Activated naive CD4-positive, alpha-beta T cell treated with anti-CD3 and anti-CD28 coated beads, Interleukin-2, amount 50 U/mL, for 24 hours (primary cell): ENCODE measurements around the gene DOCK3.
"Not testable (repeated sequence)": the region's sequence is repeated elsewhere in the genome, so short reads cannot be mapped to it uniquely, and the experiment has no call there.

Source experiments
- H3K27ac Mint-ChIP-seq: one replicate; pipeline ENCODE4 v1.8.0; 2021; ENCODE audit warnings: mild to moderate bottlenecking, mixed read lengths
- H3K27me3 Mint-ChIP-seq: one replicate; pipeline ENCODE4 v1.8.0; 2021; ENCODE audit warnings: mixed read lengths
- H3K36me3 Mint-ChIP-seq: one replicate; pipeline ENCODE4 v1.8.0; 2021; ENCODE audit warnings: mixed read lengths
- H3K4me1 Mint-ChIP-seq: one replicate; pipeline ENCODE4 v1.8.0; 2021; ENCODE audit warnings: mixed read lengths
- H3K4me3 Mint-ChIP-seq: one replicate; pipeline ENCODE4 v1.8.0; 2021; ENCODE audit warnings: mild to moderate bottlenecking, mixed read lengths
- H3K9me3 Mint-ChIP-seq: one replicate; pipeline ENCODE4 v1.8.0; 2021; ENCODE audit warnings: mixed read lengths

Gene DOCK3

GRCh38 chr3:50850639-50851511, 176.1 kb downstream of the DOCK3 start:
- Mint-ChIP-seq H3K27me3 (peaks cover 2% of the 10 kb centered on the region), H3K27ac (no peak overlapping the region), H3K4me3 (no peak overlapping the region), H3K9me3 (peaks cover 11% of the 10 kb centered on the region), H3K36me3 (peaks cover 3% of the 10 kb centered on the region), H3K4me1 (no peaks in the 10 kb centered on the region)

- peaks cover 8% of the 10 kb centered on the region for H3K9me3 Mint-ChIP-seq
- H3K36me3 Mint-ChIP-seq = no peaks in the 10 kb centered on the region
- H3K27me3 Mint-ChIP-seq = peaks cover 1% of the 10 kb centered on the region
- no peak overlapping the region for H3K27ac Mint-ChIP-seq
- no peak overlapping the region for H3K4me3 Mint-ChIP-seq
- no peaks in the 10 kb centered on the region for H3K4me1 Mint-ChIP-seq
Observed at GRCh38 chr3:50853936-50854335, 179.2 kb downstream of the DOCK3 start.

DNA sequence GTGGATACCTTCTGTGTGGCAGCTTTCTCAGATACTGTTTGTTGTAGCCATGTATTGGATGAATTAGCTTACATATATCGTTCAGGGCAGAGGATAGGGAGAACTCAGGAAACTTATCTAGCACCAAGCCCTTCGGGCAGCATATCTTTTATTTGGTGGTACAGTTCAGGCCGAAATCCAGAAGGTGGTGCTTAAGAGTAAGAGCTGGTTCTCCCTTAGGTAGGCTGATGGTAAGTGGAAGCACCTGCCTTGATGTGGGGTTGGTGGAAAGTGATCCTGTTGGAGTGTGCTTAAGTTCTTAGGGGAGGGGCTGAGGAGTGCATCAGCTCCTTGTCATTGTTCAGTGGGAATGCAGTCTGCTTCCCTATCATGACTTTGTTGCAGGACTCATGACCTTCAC, 187.5 kb downstream of the DOCK3 start:
- Mint-ChIP-seq H3K4me1 (no peaks in the 10 kb centered on the region), H3K9me3 (peaks cover 14% of the 10 kb centered on the region), H3K4me3 (no peak overlapping the region), H3K36me3 (no peaks in the 10 kb centered on the region), H3K27ac (no peak overlapping the region), H3K27me3 (peaks cover 3% of the 10 kb centered on the region)

DNA sequence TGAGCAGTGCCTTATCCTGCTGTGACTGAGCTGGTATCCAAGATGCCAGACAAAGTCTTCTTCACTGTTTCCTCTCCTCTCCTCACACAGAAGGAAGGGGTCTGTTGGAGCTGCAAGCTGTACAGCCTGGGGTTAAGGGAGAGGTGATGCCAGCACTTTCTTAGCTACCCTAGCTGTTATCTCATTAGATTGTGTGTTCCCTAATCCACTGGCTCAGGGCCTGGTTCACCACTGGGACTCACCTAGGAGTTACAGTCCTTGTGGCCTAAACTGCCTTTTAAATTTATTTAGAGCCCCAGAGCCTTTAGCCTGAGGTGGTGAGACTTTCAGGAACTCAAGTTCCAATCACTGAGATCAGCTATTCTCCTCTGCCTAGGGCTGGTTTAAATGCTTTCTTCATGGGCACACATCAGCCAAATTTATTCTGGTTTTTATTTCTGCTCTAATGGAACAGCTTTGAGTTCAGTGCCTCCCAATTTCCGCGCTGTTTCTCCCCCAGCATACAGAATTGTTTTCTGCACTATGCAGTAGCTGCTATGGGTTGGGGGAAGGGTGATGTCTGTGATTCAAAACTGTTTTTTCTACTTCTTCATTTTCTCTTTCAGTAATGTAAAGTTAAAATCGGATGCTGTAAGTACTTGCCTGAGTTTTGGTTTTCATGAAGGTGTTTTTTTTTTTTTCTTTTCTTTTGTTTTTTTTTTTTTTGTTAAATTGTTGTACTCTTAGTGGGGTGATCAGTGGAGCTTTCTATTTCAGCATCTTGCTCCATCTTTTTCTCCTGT, 198.8 kb downstream of the DOCK3 start:
- no peak overlapping the region for H3K27ac Mint-ChIP-seq
- H3K9me3 Mint-ChIP-seq = peaks cover 13% of the 10 kb centered on the region
- peaks cover 6% of the 10 kb centered on the region for H3K36me3 Mint-ChIP-seq
- no peaks in the 10 kb centered on the region for H3K4me1 Mint-ChIP-seq
- H3K4me3 Mint-ChIP-seq = no peak overlapping the region
- peaks cover 15% of the 10 kb centered on the region for H3K27me3 Mint-ChIP-seq

DNA sequence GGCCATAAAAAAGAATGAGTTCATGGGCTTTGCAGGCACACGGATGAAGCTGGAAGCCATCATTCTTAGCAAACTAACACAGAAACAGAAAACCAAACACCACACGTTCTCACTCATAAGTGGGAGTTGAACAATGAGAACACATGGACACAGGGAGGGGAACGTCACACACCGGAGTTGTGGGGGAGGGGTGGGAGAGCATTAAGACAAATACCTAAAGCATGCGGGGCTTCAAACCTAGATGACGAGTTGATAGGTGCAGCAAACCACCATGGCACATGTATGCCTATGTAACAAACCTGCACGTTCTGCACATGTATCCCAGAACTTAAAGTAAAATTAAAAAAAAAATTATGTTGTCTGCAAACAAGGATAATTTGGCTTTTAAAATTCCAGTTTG, 200.1 kb downstream of the DOCK3 start:
- H3K27ac Mint-ChIP-seq, H3K4me1 Mint-ChIP-seq, H3K4me3 Mint-ChIP-seq, H3K36me3 Mint-ChIP-seq: not testable (repeated sequence)
- Mint-ChIP-seq H3K27me3 (peaks cover 15% of the 10 kb centered on the region), H3K9me3 (peaks cover 13% of the 10 kb centered on the region)

DNA sequence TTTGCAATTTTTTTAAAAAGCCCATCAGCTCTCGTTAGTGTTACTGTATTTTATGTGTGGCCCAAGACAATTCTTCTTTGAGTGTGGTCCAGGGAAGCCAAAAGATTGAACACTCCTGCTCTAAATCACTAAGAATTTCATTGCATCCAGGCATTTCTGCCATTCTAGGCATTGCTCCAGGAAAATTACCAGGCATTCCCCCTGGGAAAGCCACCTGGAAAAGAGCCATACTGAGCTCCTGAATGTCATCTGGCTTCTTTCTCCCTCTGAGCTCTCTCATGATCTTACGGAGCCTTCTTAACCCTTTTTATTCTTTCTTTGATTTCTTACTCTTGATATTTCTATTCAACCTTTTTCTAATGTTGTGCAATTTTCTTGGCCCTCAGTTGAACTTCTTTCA, 202.2 kb downstream of the DOCK3 start:
- Mint-ChIP-seq H3K4me1 (no peaks in the 10 kb centered on the region), H3K27me3 (peaks cover 11% of the 10 kb centered on the region), H3K27ac (no peak overlapping the region), H3K4me3 (no peak overlapping the region), H3K36me3 (peaks cover 1% of the 10 kb centered on the region), H3K9me3 (peaks cover under 1% of the 10 kb centered on the region)

DNA sequence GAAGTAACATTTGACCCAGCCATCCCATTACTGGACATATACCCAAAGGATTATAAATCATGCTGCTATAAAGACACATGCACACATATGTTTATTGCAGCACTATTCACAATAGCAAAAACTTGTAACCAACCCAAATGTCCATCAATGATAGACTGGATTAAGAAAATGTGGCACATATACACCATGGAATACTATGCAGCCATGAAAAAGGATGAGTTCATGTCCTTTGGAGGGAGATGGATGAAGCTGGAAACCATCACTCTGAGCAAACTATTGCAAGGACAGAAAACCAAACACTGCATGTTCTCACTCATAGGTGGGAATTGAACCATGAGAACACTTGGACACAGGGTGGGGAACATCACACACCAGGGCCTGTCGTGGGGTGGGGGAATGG, 208.0 kb downstream of the DOCK3 start:
- H3K27me3 Mint-ChIP-seq, H3K4me3 Mint-ChIP-seq, H3K36me3 Mint-ChIP-seq, H3K27ac Mint-ChIP-seq, H3K9me3 Mint-ChIP-seq, H3K4me1 Mint-ChIP-seq: not testable (repeated sequence)

GRCh38 chr3:50883755-50884154, 209.0 kb downstream of the DOCK3 start:
- Mint-ChIP-seq H3K4me1 (no peaks in the 10 kb centered on the region), H3K9me3 (no peaks in the 10 kb centered on the region), H3K36me3 (no peaks in the 10 kb centered on the region), H3K27ac (no peak overlapping the region), H3K27me3 (peaks cover 6% of the 10 kb centered on the region), H3K4me3 (no peak overlapping the region)

- Mint-ChIP-seq H3K9me3 (no peaks in the 10 kb centered on the region), H3K36me3 (no peaks in the 10 kb centered on the region), H3K4me1 (no peaks in the 10 kb centered on the region), H3K4me3 (no peak overlapping the region), H3K27me3 (peaks cover 3% of the 10 kb centered on the region), H3K27ac (no peak overlapping the region)
Observed at GRCh38 chr3:50885070-50885850, 210.5 kb downstream of the DOCK3 start.

GRCh38 chr3:50890688-50891344, 216.1 kb downstream of the DOCK3 start:
- H3K27ac Mint-ChIP-seq = no peak overlapping the region

GRCh38 chr3:50901097-50901496, 226.4 kb downstream of the DOCK3 start:
- not testable (repeated sequence) for H3K27me3 Mint-ChIP-seq, H3K4me3 Mint-ChIP-seq, H3K36me3 Mint-ChIP-seq, H3K9me3 Mint-ChIP-seq, H3K4me1 Mint-ChIP-seq, H3K27ac Mint-ChIP-seq

More at GRCh38 chr3:50890688-50891344, 216.1 kb downstream of the DOCK3 start:
- peaks cover 29% of the 10 kb centered on the region for H3K9me3 Mint-ChIP-seq
- no peak overlapping the region for H3K4me3 Mint-ChIP-seq
- H3K4me1 Mint-ChIP-seq = no peaks in the 10 kb centered on the region
- H3K36me3 Mint-ChIP-seq = peaks cover 11% of the 10 kb centered on the region
- peaks cover 4% of the 10 kb centered on the region for H3K27me3 Mint-ChIP-seq

DNA sequence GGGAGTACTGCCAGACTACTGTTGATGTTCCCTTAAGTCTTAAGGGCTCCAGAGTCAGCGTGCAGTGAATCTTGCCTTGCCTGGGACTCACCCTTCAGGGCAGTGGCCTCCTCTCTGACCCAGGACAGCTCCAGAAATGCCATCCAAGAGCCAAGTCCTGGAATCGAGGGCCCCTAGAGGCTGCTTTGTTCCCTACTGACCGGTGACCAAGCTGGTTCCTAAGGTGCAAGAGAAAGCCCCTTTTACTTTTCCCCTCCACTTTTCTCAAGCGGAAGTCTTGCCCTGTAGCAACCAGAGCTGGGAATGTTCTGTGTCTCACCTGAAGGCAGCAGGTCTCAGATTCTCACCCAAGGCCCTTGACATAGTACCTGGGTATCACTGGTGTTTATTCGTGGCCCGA, 238.0 kb downstream of the DOCK3 start:
- no peak overlapping the region for H3K4me3 Mint-ChIP-seq

DNA sequence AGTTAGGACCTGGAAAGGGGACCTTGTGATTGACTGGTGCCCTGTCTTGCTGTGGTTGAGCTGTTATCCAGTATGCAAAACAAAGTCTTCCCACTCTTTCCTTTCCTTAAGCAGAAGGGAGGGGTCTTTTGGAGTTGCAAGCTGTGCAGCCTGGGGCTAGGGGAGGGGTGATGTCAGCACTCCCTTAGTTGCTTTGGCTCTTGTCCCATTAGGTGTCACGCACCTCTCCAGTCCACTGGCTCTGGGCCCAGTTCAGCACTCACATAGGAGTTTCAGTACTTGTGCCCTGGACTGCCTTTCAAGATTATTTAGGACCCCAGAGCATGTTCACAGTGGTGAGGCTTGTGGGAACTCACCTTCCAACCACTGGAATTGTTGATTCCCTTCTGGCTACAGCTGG, 238.5 kb downstream of the DOCK3 start:
- Mint-ChIP-seq H3K27me3 (peaks cover 6% of the 10 kb centered on the region), H3K4me3 (no peak overlapping the region), H3K4me1 (no peaks in the 10 kb centered on the region), H3K27ac (no peak overlapping the region), H3K9me3 (peaks cover 2% of the 10 kb centered on the region), H3K36me3 (peaks cover 3% of the 10 kb centered on the region)

More for the DNA sequence above, 238.0 kb downstream of the DOCK3 start:
- no peaks in the 10 kb centered on the region for H3K4me1 Mint-ChIP-seq
- peaks cover 8% of the 10 kb centered on the region for H3K9me3 Mint-ChIP-seq
- no peak overlapping the region for H3K27ac Mint-ChIP-seq
- H3K27me3 Mint-ChIP-seq = peaks cover 9% of the 10 kb centered on the region
- H3K36me3 Mint-ChIP-seq = peaks cover 5% of the 10 kb centered on the region

DNA sequence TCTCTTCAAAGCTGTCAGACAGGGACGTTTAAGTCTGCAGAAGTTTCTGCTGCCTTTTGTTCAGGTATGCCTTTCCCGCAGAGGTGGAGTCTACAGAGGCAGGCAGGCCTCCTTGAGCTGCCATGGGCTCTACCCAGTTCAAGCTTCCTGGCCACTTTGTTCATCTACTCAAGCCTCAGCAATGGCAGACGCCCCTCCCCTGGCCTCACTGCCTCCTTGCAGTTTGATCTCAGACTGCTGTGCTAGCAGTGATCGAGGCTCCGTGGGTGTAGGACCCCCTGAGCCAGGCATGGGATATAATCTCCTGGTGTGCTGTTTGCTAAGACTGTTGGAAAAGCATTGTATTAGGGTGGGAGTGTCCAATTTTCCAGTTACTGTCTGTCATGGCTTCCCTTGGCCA, 247.3 kb downstream of the DOCK3 start:
- H3K4me3 Mint-ChIP-seq, H3K9me3 Mint-ChIP-seq, H3K27me3 Mint-ChIP-seq, H3K36me3 Mint-ChIP-seq, H3K27ac Mint-ChIP-seq: not testable (repeated sequence)
- H3K4me1 Mint-ChIP-seq = peaks cover 11% of the 10 kb centered on the region

DNA sequence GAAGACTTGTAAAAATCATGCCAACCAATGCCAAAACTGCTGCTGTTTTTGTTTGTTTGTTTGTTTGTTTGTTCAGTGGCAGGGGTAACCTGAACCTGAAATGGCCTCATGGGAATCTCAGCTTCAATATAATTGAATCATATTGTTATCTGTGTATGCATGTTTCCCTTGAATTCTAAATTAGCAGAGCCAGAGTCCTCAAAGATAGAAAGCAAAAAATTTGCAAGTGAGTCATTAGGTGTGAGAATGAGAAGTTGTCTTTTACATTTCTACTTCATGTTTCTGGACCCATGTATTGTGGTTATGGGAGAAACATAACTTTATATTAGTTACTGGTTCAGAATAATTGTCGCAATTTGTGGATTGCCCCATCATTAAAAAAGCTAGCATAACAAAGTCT, 249.2 kb downstream of the DOCK3 start:
- Mint-ChIP-seq H3K4me1 (peaks cover 12% of the 10 kb centered on the region), H3K27me3 (peaks cover 8% of the 10 kb centered on the region), H3K4me3 (no peak overlapping the region), H3K27ac (no peak overlapping the region), H3K9me3 (no peaks in the 10 kb centered on the region), H3K36me3 (peaks cover 3% of the 10 kb centered on the region)
